AG20443 (cell line): ENCODE data around the gene IL36RN.

ENCODE experiments used
- DNase-seq: peaks from one replicate; pipeline ENCODE4 v3.0.0; 2012; ENCODE audit warnings: low spot score, mixed read lengths

Gene IL36RN

GRCh38 chr2:113050921-113051895 lies 7.8 kb upstream of the IL36RN start:
- no peak for DNase-seq

GRCh38 chr2:113052396-113052917 lies 6.5 kb upstream of the IL36RN start, which contains the start of gene IL36B:
TSS of gene IL36B (minus strand) at chr2:113052867.
- no peak for DNase-seq

GRCh38 chr2:113053666-113054065 lies 5.3 kb upstream of the IL36RN start:
- no peak for DNase-seq

GRCh38 chr2:113054066-113054465 lies 4.9 kb upstream of the IL36RN start:
- no peak for DNase-seq

GRCh38 chr2:113056521-113056920 lies 2.5 kb upstream of the IL36RN start:
- DNase-seq: no peak

GRCh38 chr2:113057117-113057516 lies 1.9 kb upstream of the IL36RN start:
- no peak for DNase-seq

- DNase-seq: no peak
Measured at GRCh38 chr2:113058411-113058994, 495 bp upstream of the IL36RN start.

GRCh38 chr2:113060396-113060795 lies 1.4 kb downstream of the IL36RN start:
- no peak for DNase-seq

GRCh38 chr2:113060796-113061195 lies 1.8 kb downstream of the IL36RN start:
- DNase-seq: no peak

GRCh38 chr2:113061241-113061640 lies 2.2 kb downstream of the IL36RN start:
- DNase-seq: no peak

GRCh38 chr2:113061896-113062770 lies 3.1 kb downstream of the IL36RN start:
- no peak for DNase-seq

GRCh38 chr2:113064281-113064680 lies 5.3 kb downstream of the IL36RN start:
- DNase-seq: no peak

GRCh38 chr2:113064898-113065297 lies 5.9 kb downstream of the IL36RN start:
- DNase-seq: no peak

- DNase-seq: no peak
Measured at GRCh38 chr2:113067681-113068080, 8.7 kb downstream of the IL36RN start, which contains the start of gene IL1F10. TSS of gene IL1F10 (plus strand) at chr2:113067970. CDS start at chr2:113072739, 4,769 bp downstream.

GRCh38 chr2:113068249-113068648 lies 9.3 kb downstream of the IL36RN start:
- no peak for DNase-seq

GRCh38 chr2:113068706-113069485 lies 9.9 kb downstream of the IL36RN start:
- DNase-seq: no peak

- no peak for DNase-seq
Measured at GRCh38 chr2:113069676-113070605, 10.9 kb downstream of the IL36RN start.

- DNase-seq: no peak
Measured at GRCh38 chr2:113070606-113070975, 11.6 kb downstream of the IL36RN start.

- no peak for DNase-seq
Measured at GRCh38 chr2:113072584-113072983, 13.6 kb downstream of the IL36RN start.

- no peak for DNase-seq
Measured at GRCh38 chr2:113073325-113073834, 14.4 kb downstream of the IL36RN start.
